ENCODE measurements around the gene GJC2. TPM values are rescaled to one million over a fixed set of nuclear protein-coding genes. Genes with fewer than 3 reads are reported as not detected.

The GJC2 gene
- total and polyA plus RNA-seq, 10 of the 15 experiments (the other 5 are each of a cell fraction or from before 2014, with no cell fraction given) = 0.04 to 0.44 (median 0.07) TPM; not detected in 4

DNA sequence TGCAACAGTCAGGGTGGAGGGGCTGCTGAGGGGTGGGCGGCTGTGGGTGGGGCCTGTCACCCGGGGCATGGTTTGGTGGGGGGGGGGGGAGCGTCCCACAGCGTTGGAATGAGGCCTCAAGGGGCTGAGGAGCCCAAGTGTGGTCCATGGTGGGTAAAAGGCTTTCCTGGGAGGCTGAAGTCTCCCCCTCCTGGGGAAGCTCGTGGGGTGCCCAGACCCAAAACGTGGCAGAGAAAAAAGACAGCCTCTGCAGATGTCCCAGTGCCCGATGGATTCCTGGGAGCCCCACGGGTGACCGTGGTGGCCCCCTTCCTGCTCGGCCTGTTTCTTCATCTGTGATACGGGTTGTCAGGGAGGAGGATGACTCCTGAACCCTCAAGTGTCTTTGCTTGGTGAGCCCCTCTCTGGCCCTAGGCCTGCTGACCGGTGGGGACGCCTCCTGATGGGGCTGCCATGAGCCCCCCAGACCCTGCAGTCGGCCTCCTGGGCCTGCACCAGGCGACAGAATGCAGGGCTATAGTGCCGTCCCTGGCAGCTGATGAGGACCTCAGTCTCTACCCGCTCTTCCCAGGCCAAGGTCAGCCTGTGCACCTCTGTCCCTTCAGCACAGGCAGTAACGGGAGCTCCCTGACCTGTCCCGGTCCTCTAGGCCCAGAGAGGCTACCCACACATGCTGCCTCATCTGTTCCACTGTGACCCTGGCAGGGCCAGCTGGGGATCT lies 59.3 kb downstream of the GJC2 start:
- POLR2A ChIA-PET = no interaction called here
- H3K4me2 ChIP-seq (ENCODE audit: control insufficient read depth, insufficient read depth) = no peak overlapping the region
- no TSS peak for BruUV-seq (replicated peaks)
- H3K4me1 ChIP-seq (ENCODE audit: control insufficient read depth, insufficient read depth, low read length) = no peaks in the 10 kb centered on the region
- no peaks in the 10 kb centered on the region for H4K20me1 ChIP-seq (ENCODE audit: control insufficient read depth, insufficient read depth)
- TF ChIP-seq, protein P1, sequence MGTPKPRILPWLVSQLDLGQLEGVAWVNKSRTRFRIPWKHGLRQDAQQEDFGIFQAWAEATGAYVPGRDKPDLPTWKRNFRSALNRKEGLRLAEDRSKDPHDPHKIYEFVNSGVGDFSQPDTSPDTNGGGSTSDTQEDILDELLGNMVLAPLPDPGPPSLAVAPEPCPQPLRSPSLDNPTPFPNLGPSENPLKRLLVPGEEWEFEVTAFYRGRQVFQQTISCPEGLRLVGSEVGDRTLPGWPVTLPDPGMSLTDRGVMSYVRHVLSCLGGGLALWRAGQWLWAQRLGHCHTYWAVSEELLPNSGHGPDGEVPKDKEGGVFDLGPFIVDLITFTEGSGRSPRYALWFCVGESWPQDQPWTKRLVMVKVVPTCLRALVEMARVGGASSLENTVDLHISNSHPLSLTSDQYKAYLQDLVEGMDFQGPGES (IDR thresholded peaks at IDR 0.05) = no peak
- TF ChIP-seq MEF2A (IDR thresholded peaks at IDR 0.05; ENCODE audit: insufficient read depth, low read depth, low read length) = no peak
- TF ChIP-seq TCF12 (IDR thresholded peaks at IDR 0.05; ENCODE audit: low read depth, low read length) = no peak
- TF ChIP-seq BCL11A (IDR thresholded peaks at IDR 0.05; ENCODE audit: low read depth, low read length) = no peak
- no peak for TF ChIP-seq CREM (IDR thresholded peaks at IDR 0.05; ENCODE audit: low read depth)
- no peak for TF ChIP-seq TARDBP (IDR thresholded peaks at IDR 0.05; ENCODE audit: borderline replicate concordance)
- TF ChIP-seq, protein P2, sequence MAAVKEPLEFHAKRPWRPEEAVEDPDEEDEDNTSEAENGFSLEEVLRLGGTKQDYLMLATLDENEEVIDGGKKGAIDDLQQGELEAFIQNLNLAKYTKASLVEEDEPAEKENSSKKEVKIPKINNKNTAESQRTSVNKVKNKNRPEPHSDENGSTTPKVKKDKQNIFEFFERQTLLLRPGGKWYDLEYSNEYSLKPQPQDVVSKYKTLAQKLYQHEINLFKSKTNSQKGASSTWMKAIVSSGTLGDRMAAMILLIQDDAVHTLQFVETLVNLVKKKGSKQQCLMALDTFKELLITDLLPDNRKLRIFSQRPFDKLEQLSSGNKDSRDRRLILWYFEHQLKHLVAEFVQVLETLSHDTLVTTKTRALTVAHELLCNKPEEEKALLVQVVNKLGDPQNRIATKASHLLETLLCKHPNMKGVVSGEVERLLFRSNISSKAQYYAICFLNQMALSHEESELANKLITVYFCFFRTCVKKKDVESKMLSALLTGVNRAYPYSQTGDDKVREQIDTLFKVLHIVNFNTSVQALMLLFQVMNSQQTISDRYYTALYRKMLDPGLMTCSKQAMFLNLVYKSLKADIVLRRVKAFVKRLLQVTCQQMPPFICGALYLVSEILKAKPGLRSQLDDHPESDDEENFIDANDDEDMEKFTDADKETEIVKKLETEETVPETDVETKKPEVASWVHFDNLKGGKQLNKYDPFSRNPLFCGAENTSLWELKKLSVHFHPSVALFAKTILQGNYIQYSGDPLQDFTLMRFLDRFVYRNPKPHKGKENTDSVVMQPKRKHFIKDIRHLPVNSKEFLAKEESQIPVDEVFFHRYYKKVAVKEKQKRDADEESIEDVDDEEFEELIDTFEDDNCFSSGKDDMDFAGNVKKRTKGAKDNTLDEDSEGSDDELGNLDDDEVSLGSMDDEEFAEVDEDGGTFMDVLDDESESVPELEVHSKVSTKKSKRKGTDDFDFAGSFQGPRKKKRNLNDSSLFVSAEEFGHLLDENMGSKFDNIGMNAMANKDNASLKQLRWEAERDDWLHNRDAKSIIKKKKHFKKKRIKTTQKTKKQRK (IDR thresholded peaks at IDR 0.05; ENCODE audit: low read depth, low read length) = no peak
- TF ChIP-seq SMC3 (IDR thresholded peaks at IDR 0.05; ENCODE audit: borderline replicate concordance, low read length) = no peak
- no peak for TF ChIP-seq SREBF1 (IDR thresholded peaks at IDR 0.05; ENCODE audit: low read length)
- TF ChIP-seq, protein P3, sequence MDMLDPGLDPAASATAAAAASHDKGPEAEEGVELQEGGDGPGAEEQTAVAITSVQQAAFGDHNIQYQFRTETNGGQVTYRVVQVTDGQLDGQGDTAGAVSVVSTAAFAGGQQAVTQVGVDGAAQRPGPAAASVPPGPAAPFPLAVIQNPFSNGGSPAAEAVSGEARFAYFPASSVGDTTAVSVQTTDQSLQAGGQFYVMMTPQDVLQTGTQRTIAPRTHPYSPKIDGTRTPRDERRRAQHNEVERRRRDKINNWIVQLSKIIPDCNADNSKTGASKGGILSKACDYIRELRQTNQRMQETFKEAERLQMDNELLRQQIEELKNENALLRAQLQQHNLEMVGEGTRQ (IDR thresholded peaks at IDR 0.05; ENCODE audit: borderline replicate concordance, low read depth, low read length) = no peak
- no peak for TF ChIP-seq CBX3 (IDR thresholded peaks at IDR 0.05; ENCODE audit: borderline replicate concordance, low read depth)
- TF ChIP-seq, protein P4, sequence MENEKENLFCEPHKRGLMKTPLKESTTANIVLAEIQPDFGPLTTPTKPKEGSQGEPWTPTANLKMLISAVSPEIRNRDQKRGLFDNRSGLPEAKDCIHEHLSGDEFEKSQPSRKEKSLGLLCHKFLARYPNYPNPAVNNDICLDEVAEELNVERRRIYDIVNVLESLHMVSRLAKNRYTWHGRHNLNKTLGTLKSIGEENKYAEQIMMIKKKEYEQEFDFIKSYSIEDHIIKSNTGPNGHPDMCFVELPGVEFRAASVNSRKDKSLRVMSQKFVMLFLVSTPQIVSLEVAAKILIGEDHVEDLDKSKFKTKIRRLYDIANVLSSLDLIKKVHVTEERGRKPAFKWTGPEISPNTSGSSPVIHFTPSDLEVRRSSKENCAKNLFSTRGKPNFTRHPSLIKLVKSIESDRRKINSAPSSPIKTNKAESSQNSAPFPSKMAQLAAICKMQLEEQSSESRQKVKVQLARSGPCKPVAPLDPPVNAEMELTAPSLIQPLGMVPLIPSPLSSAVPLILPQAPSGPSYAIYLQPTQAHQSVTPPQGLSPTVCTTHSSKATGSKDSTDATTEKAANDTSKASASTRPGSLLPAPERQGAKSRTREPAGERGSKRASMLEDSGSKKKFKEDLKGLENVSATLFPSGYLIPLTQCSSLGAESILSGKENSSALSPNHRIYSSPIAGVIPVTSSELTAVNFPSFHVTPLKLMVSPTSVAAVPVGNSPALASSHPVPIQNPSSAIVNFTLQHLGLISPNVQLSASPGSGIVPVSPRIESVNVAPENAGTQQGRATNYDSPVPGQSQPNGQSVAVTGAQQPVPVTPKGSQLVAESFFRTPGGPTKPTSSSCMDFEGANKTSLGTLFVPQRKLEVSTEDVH (IDR thresholded peaks at IDR 0.05; ENCODE audit: low read depth, partially characterized antibody) = no peak
- TF ChIP-seq BRCA1 (IDR thresholded peaks at IDR 0.05; ENCODE audit: low read depth, low read length) = no peak
- TF ChIP-seq, protein P5, sequence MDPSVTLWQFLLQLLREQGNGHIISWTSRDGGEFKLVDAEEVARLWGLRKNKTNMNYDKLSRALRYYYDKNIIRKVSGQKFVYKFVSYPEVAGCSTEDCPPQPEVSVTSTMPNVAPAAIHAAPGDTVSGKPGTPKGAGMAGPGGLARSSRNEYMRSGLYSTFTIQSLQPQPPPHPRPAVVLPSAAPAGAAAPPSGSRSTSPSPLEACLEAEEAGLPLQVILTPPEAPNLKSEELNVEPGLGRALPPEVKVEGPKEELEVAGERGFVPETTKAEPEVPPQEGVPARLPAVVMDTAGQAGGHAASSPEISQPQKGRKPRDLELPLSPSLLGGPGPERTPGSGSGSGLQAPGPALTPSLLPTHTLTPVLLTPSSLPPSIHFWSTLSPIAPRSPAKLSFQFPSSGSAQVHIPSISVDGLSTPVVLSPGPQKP (IDR thresholded peaks at IDR 0.05; ENCODE audit: low read depth, low read length) = no peak
- TF ChIP-seq CBFB (IDR thresholded peaks at IDR 0.05; ENCODE audit: low read depth) = no peak
- WGBS (ENCODE audit: insufficient coverage, insufficient replicate concordance, low lambda C conversion rate, missing lambda C conversion rate) = 31% methylated on average over 15 of the region's 19 CpGs
- no peaks in the 10 kb centered on the region; a peak in 2 of 4 replicates for H3K27me3 ChIP-seq (replicated peaks in 1 of 2; ENCODE audit: control insufficient read depth in 2 of 2, insufficient read depth in 2 of 2, low read length in 1 of 2)
- in situ Hi-C loops (cut with MboI) (no loop called here), intact Hi-C loops (cut with micrococcal nuclease; ENCODE audit: unreplicated experiment) (no loop called here)
- H2AFZ ChIP-seq (ENCODE audit: control insufficient read depth, low read depth, low read length) = no peak overlapping the region
- H3K9me3 ChIP-seq (replicated peaks; ENCODE audit: control insufficient read depth, insufficient read depth, low read length) = no peaks in the 10 kb centered on the region; the same call in 2 of the 3 replicates
- ATAC-seq = no peak
- H3K79me2 ChIP-seq (ENCODE audit: control insufficient read depth, insufficient read depth, low read length) = no peaks in the 10 kb centered on the region
- DNase-seq (ENCODE audit: low read depth, low spot score) = no peak
- CTCF ChIA-PET = no interaction called here
- no peak overlapping the region for H3K9ac ChIP-seq (ENCODE audit: control insufficient read depth, insufficient read depth, low read length)
- FAIRE-seq = no peak
- no peak overlapping the region for H3K27ac ChIP-seq (ENCODE audit: control insufficient read depth, insufficient read depth)
- H3K36me3 ChIP-seq (ENCODE audit: control insufficient read depth in 2 of 2, insufficient read depth in 2 of 2, low read length in 1 of 2) = no peaks in the 10 kb centered on the region
- no peak overlapping the region for H3K4me3 ChIP-seq
- RAD21 ChIA-PET (ENCODE audit: unreplicated experiment) = no interaction called here
- SMC1A ChIA-PET (ENCODE audit: uncharacterized antibody, unreplicated experiment) = interaction anchor here (0.5 kb wide), 1 partner anchor 48 kb away, joined by 3 read pairs; no protein-coding TSS in a partner anchor
